K562 (cell line): Measurements from ENCODE around the gene MEGF11.

Source experiments
- RAD21 ChIP-seq, 2 experiments: fragments of 250-450 bp in 1 of 2; fragments of 450-650 bp in 1 of 2; sonication (Bioruptor Pico) in 1 of 2; formaldehyde crosslinking in 1 of 2; IDR thresholded peaks in 1 of 2; conservative IDR thresholded peaks in 1 of 2; 2 replicates each; pipeline versions ENCODE4 v1.4.0 to v1.8.0; 2020 to 2022; ENCODE audit warnings: mild to moderate bottlenecking in 2 of 2, moderate library complexity in 1 of 2
- ZNF143 ChIP-seq: sonication (generic); formaldehyde crosslinking; IDR thresholded peaks from 2 replicates; pipeline ENCODE4 v1.9.0; 2022; ENCODE audit warnings: mild to moderate bottlenecking, missing genetic modification reagents
- ZNF263 ChIP-seq: sonication (generic); formaldehyde crosslinking; IDR thresholded peaks from 2 replicates; pipeline ENCODE4 v1.8.0; 2022; ENCODE audit warnings: mild to moderate bottlenecking, missing genetic modification reagents, borderline replicate concordance
- ZSCAN32 ChIP-seq: fragments of 450-650 bp; formaldehyde crosslinking; IDR thresholded peaks from 2 replicates; pipeline ENCODE4 v1.4.0; 2020; ENCODE audit warnings: mild to moderate bottlenecking, moderate library complexity
- TF ChIP-seq, protein P1 (sequence below), 3 experiments: IDR thresholded peaks in 2 of 3; conservative IDR thresholded peaks in 1 of 3; 2 replicates each; pipeline ENCODE4 v1.5.1; 2011 to 2012; ENCODE audit warnings: low read length in 3 of 3, mild to moderate bottlenecking in 3 of 3, control low read depth in 2 of 3, improper control_type of control experiment in 1 of 3, inconsistent platforms in 1 of 3, low read depth in 1 of 3, mixed read lengths in 1 of 3, moderate library complexity in 1 of 3; ENCODE audit not compliant: insufficient read depth in 2 of 3

DNA sequence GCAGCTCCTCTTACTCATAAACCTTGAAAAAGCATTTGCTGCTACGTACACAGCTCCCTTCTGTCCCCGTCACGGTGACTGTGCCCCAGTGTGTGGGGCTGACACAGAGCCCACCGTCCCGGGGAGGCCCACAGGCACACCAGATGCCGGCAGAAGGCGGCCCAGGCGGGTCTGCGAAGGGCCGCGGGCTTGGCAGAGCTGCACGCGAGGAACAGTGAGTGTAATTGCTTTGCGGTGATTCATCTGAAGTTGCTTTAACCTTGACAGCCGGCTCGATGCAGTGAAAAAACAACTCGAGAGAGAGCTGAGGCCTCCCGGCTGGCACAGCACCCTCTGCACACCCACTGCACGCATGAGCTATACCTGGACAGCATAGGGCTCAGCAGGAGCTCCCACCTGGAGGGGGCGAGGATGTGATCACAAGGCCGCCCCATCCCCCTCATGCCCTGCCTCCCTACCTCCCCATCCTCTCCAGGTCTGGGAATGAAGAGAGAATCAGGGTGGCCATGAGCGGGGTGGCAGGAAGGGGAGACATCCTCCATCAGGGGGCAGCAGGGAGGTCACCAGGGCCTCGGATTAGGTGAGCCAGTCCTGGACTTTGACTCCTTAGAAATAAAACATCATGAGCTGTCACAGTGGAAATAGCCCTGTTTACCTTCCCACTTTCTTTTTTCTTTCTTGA lies 172.7 kb downstream of the MEGF11 start:
- no peak for TF ChIP-seq ZNF263 (CRISPR knock-in tag)
- peak in 1 of 2 experiments; percentile 10; a peak in 1 of 4 replicates for TF ChIP-seq RAD21 (CRISPR knock-in tag; conservative IDR thresholded peaks at IDR 0.05 in 1 of 2, IDR thresholded peaks at IDR 0.05 in 1 of 2)
- no peak for TF ChIP-seq ZSCAN32 (CRISPR knock-in tag)
- TF ChIP-seq, protein P1, sequence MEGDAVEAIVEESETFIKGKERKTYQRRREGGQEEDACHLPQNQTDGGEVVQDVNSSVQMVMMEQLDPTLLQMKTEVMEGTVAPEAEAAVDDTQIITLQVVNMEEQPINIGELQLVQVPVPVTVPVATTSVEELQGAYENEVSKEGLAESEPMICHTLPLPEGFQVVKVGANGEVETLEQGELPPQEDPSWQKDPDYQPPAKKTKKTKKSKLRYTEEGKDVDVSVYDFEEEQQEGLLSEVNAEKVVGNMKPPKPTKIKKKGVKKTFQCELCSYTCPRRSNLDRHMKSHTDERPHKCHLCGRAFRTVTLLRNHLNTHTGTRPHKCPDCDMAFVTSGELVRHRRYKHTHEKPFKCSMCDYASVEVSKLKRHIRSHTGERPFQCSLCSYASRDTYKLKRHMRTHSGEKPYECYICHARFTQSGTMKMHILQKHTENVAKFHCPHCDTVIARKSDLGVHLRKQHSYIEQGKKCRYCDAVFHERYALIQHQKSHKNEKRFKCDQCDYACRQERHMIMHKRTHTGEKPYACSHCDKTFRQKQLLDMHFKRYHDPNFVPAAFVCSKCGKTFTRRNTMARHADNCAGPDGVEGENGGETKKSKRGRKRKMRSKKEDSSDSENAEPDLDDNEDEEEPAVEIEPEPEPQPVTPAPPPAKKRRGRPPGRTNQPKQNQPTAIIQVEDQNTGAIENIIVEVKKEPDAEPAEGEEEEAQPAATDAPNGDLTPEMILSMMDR (IDR thresholded peaks at IDR 0.05 in 2 of 3, conservative IDR thresholded peaks at IDR 0.05 in 1 of 3; ENCODE audit: insufficient read depth in 2 of 3, low read depth in 1 of 3, low read length in 3 of 3) = peak; percentile 12 to 25 (median 21); a peak in 1 of 6 replicates
- no peak for TF ChIP-seq ZNF143 (CRISPR knock-in tag)
